ENCODE measurements around the gene CBR1. TPM values are rescaled to one million over a fixed set of nuclear protein-coding genes. Genes with fewer than 3 reads are reported as not detected.

CBR1 gene
- total and polyA plus RNA-seq, 2 donors (not counting 3 experiments of a cell fraction or from before 2014, with no cell fraction given), result 41.3 to 124 TPM

- no peaks in the 10 kb centered on the region for H3K4me1 ChIP-seq (ENCODE audit: control insufficient read depth, extremely low read depth, insufficient read depth, low read length)
- intact Hi-C loops (cut with micrococcal nuclease), result loop anchor here (2.0 to 5.0 kb wide), 3 partner anchors 82 to 1282 kb away; no protein-coding TSS in a partner anchor
These were observed 40.5 kb upstream of the CBR1 start for GRCh38 chr21:36029309-36029708.

More at GRCh38 chr21:36029309-36029708, 40.5 kb upstream of the CBR1 start:
- TF ChIP-seq JUN (IDR thresholded peaks at IDR 0.05; ENCODE audit: borderline replicate concordance, insufficient read depth, insufficient read length, low read depth) (no peak), GATA2 (IDR thresholded peaks at IDR 0.05; ENCODE audit: insufficient read depth, insufficient read length, low read depth, low read length) (no peak), EZH2 (IDR thresholded peaks at IDR 0.05; ENCODE audit: borderline replicate concordance, low read depth, low read length, severe bottlenecking) (no peak), POLR2AphosphoS5 (IDR thresholded peaks at IDR 0.05; ENCODE audit: insufficient read depth, low read depth, low read length) (no peak), FOS (IDR thresholded peaks at IDR 0.05; ENCODE audit: borderline replicate concordance, insufficient read depth, low read length) (no peak), MAX (IDR thresholded peaks at IDR 0.05; ENCODE audit: insufficient read depth, insufficient read length) (no peak), MYC (IDR thresholded peaks at IDR 0.05; ENCODE audit: low read depth, low read length) (no peak), POLR2A (IDR thresholded peaks at IDR 0.05; ENCODE audit: low read depth, low read length) (no peak)
- TF ChIP-seq, protein P1, sequence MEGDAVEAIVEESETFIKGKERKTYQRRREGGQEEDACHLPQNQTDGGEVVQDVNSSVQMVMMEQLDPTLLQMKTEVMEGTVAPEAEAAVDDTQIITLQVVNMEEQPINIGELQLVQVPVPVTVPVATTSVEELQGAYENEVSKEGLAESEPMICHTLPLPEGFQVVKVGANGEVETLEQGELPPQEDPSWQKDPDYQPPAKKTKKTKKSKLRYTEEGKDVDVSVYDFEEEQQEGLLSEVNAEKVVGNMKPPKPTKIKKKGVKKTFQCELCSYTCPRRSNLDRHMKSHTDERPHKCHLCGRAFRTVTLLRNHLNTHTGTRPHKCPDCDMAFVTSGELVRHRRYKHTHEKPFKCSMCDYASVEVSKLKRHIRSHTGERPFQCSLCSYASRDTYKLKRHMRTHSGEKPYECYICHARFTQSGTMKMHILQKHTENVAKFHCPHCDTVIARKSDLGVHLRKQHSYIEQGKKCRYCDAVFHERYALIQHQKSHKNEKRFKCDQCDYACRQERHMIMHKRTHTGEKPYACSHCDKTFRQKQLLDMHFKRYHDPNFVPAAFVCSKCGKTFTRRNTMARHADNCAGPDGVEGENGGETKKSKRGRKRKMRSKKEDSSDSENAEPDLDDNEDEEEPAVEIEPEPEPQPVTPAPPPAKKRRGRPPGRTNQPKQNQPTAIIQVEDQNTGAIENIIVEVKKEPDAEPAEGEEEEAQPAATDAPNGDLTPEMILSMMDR (IDR thresholded peaks at IDR 0.05; ENCODE audit: extremely low read depth in 1 of 2, insufficient read depth in 1 of 2, low read depth in 1 of 2, low read length in 2 of 2), result no peak
- FAIRE-seq (no peak), DNase-seq (ENCODE audit: low read depth, low spot score) (no peak)
- Histone ChIP-seq H3K36me3 (ENCODE audit: control insufficient read depth in 2 of 2, extremely low read depth in 1 of 2, insufficient read depth in 2 of 2, low read length in 2 of 2) (peaks cover 0 to 2% of the 10 kb centered on the region in 2 experiments), H3K27me3 (ENCODE audit: control insufficient read depth in 2 of 2, insufficient read depth in 2 of 2, low read length in 2 of 2) (peaks cover 0 to 2% of the 10 kb centered on the region in 2 experiments), H3K9ac (replicated peaks; ENCODE audit: extremely low read depth, insufficient read depth, low read length) (no peak overlapping the region), H3K4me2 (ENCODE audit: insufficient read depth, low read length) (no peak overlapping the region), H4K20me1 (replicated peaks; ENCODE audit: control insufficient read depth, extremely low read depth, insufficient read depth, low read length) (no peaks in the 10 kb centered on the region), H3K9me3 (replicated peaks; ENCODE audit: control insufficient read depth, insufficient read depth, low read length) (no peaks in the 10 kb centered on the region), H3K9me1 (replicated peaks; ENCODE audit: control insufficient read depth, extremely low read depth, insufficient read depth, low read length) (no peaks in the 10 kb centered on the region), H3K4me3 (replicated peaks in 1 of 3; ENCODE audit: insufficient read depth in 1 of 3, low read depth in 1 of 3, low read length in 3 of 3) (no peak overlapping the region), H3K79me2 (ENCODE audit: control insufficient read depth, insufficient read depth, low read length) (no peaks in the 10 kb centered on the region), H3K27ac (ENCODE audit: insufficient read depth, low read depth, low read length) (no peak overlapping the region), H2AFZ (ENCODE audit: low read depth, low read length) (no peak overlapping the region)
- CTCF ChIA-PET, result interaction anchor here (0.7 to 6.2 kb wide), 10 partner anchors 10 to 1520 kb away, joined by 3 to 58 read pairs (median 5); no protein-coding TSS in a partner anchor
- dilution Hi-C loops (cut with MboI; ENCODE audit: extremely low pct_ligation_motif_present, low sequenced_read_pairs), result no loop called here
- no TSS peak for BruUV-seq (replicated peaks)
- POLR2A ChIA-PET, result no interaction called here

Measured in endothelial cell of umbilical vein (primary cell).